HG02943 (cell line): ENCODE data around the gene USO1.
"Not testable (repeated sequence)": the region's sequence is repeated elsewhere in the genome, so short reads cannot be mapped to it uniquely, and the experiment has no call there.

Experiments used
- ATAC-seq: cut with Tn5 transposase; IDR thresholded peaks from one replicate; pipeline ENCODE4 v1.9.1; 2021; ENCODE audit warnings: mild to moderate bottlenecking, low read depth, moderate library complexity; ENCODE audit not compliant: unreplicated experiment

USO1 gene

DNA sequence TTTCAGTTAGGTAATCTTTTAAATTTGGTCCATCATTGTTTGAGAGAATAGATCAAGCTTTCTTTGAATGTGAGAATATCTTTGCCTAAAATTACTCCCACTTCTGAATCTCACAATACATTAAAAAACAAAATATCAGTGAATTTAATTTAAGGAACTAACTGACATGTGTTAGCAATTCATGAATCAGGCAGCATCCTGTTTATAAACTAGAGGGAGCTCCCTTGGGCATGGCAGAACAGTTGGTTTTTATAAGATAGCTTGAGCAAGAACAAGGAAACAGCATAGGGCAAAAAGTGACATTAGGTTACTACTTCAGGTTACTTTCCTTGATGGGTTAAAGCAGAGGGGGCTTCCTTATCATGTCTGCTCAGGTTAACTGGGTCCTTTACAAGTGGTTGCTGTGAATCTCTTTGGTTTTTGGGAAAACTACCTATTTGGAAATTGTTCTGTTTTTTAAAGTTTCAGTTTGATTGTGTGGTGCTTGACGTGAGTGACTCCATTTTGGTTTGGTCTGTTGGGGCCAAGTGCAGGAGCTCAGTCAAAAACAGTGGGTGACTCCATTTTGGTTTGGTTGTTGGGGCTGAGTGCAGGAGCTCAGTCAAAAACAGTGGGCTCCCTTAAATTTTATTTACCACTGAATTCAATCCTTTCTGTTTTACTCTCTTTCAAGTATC is 109.9 kb downstream of the USO1 start:
- ATAC-seq: no peak

DNA sequence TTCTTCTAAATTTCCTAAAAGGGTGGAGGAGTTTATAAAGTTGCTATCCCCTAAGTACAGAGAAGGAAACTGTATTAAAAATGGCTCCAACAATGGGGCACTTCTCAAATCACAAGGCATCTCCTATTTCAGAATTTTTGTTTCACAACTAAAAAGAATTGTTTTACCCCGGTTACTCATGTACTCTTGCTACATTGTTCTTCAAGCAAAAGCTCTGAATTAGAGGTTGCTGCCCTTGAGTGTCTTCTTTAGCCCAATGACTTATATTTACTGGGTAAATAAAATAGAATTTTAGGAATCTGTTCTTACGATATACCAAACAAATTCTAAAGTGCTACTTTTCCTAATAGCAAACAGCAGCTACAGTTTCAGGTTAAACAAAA is 110.4 kb downstream of the USO1 start:
- no peak for ATAC-seq

DNA sequence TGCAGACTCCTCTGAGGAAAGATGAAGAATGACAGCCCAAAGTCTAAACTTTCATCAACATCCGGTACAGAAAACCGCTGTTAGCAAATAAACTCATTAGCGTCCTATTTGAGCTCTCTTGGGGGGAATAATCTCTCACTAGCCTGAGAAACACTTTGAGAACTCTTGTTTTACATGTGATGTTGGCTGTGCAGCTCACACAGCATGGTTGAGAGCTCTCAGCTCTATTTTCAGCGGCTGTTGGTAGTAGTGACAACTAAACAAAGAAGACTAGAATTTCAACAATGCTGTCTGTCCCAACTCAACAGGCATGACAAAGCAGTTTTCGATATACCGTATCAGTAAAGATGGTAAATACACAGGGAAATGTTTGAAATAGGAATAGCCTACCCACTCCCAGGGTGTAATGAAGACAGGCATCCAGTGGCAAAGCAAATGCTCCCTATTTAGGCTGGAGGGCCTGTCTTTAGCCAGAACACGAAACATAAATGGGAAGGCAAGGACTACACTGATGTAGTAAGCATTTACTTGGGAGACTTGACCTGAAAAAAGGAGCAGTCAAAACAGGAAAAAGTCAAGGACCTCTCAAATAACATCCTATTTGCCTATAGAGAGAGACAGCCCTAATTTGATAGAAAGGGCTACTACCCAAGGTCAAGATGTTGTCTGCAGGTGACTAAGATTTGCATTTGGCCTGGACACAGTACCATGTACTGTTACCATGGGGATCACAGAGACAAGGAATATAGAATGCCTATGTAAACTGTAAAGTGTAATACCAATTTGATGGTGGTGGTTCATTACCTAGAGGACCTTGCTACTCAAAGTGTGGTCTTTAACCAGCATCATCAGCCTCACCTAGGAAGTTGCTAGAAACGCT is 117.5 kb downstream of the USO1 start:
- no peak for ATAC-seq

DNA sequence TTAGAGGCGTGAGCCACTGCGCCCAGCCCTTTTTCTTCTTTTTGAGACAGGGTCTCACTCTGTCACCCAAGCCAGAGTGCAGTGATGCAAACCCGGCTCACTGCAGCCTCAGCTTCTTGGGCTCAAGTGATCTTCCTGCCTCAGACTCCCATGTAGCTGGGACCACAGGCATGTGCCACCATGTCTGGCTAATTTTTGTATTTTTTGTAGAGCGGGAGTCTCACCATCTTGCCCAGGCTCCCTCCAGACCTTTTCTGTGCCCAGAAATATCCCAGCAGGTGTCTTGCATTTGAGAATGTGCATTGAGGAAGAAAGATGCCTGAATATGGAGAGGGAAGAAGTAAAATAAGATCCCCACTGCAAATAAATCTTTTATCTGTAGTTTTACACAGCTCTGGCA is 119.2 kb downstream of the USO1 start:
- ATAC-seq: no peak

DNA sequence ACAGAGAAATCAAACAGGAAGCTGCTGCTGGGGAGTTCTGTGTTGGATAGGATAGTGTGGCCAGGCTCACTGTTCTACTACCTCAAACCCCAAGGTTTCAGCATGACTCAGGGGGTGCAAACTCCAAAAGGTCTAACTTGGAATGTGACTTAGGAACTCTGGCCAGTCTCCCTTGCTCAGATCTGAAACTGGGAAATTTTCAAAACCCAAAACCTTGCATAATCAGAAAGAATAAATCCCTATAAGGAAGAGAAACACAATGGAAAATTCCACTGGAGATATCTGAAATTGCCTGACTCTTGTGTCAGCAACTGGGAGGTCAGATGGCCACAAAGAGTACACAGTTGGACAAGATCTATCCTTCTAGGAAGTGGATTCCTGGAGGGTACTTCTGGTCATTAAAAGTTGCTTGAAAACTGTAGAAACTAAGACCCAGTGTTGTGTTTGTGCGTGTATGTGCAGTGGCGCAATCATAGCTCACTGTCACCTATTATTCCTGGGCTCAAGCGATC is 119.8 kb downstream of the USO1 start:
- no peak for ATAC-seq

DNA sequence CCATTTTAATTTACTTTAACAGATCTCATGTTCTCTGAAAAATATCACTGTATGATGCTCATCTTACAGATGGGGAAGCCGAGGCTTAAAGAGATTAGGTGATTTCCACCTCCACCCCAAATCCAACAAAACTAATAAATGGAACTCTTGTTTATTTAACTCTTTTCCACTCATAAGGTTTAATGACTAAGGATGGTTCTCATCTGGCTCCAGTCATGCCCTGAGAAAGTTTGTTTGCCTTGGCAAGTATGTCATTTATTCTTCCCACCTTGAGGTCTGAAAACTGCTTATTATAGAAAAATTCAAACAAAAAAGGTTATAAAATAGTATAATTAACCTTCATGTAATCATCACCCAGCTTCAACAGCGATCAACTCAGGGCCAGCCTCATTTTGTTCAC is 121.6 kb downstream of the USO1 start:
- no peak for ATAC-seq

DNA sequence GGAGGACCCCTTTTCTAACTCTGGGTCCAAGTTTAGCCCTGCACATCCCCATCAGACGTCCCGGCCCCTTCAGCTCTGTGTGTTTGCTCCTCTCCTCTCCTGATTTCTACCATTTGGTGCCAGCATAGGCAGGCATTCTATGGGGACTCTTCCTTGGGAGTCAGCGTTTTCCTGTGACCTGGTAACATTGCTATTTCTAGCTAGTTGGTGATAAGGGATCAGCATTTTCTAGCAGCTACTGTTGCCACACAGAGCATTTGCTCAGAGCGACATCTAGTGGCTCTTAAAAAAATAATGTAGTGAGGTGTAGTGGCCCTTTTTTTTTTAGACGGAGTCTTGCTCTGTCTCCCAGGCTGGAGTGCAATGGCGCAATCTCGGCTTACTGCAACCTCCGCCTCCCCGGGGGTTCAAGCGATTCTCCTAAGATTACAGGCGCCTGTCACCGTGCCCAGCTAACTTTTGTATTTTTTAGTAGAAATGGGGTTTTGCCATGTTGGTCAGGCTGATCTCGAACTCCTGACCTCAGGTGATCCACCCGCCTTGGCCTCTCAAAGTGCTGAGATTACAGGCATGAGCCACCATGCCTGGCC is 123.9 kb downstream of the USO1 start:
- not testable (repeated sequence) for ATAC-seq

DNA sequence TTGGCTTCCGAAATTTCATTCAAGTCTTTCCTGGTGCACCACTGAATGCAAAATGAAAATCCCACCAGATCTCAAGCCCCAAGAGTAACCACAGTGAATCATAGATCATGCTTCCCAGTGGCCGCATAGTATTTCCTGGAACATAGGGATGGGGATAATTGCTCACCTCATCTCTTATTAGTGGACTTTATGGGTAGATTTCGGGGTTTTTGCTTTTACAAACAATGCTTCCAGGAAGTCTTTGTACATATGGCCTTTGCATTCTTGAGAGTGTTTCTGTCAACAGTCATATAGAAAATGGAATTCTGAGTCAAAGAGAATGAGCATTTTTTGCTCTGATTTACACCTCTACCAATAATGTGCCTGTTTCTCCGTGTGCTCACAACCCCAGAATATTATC is 124.5 kb downstream of the USO1 start:
- ATAC-seq: no peak

DNA sequence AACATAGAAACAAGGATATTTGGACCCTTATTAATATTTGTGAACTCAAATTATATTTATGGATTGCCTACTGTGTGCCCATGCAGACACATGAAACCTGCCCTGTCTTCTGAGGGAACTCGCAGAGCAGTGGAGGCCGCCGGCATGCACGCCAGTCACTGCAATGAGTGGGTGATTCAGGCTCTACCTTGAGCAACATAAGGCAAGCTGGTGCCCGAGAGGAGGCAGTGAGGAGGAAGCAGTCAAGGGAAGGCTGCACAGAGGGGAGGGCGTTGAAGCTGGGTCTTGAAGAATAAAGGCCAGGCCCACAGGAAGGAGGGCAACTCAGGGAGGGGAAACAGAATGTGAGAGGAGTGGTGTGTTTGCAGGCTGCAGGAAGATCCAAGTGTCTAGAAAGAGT is 125.1 kb downstream of the USO1 start:
- no peak for ATAC-seq

DNA sequence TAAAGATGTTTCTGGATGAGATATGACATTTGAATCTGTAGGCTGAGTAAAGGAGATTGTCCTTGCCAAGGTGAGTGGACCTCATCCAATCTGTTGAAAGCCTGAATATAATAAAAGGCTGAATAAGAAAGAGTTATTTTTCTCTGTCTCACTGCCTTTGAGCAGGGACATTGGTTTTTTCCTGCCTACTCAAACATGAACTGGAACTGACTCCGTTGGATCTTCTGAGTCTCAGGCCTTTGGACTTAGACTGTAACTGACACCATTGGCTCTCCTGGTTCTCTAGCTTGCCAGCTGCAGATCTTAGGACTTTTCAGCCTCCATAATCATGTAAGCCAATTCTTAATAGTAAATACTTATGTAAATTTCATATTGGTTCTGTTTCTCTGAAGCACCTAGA is 134.3 kb downstream of the USO1 start:
- no peak for ATAC-seq

DNA sequence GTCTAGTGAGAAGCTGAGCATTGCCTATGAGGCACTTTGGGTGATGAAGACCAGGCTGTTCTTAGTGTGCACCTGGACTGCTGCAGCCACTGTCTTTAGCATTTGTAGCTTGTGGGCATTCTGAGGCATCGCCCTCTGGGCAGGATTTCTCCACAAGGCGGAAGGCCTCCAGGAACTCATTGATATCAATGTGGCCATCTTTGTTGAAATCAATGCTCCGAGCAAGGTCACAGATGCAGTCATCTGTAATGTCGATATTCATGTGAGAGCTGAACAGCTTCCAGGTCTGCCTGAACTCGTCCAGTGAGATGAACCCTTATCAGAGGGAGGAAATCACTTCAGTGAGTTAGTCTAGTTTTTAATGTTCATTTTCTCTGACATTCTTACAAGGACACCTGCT is 136.2 kb downstream of the USO1 start:
- no peak for ATAC-seq
